ENCODE results near the gene USP37. TPM values are rescaled to one million over a fixed set of nuclear protein-coding genes. Genes with fewer than 3 reads are reported as not detected.
A peak's percentile ranks its signal among the peaks of the same experiment; 100 is the strongest.

Gene USP37
- polyA plus RNA-seq, 3 donors, result 2.7 to 4.9 (median 2.7) TPM

DNA sequence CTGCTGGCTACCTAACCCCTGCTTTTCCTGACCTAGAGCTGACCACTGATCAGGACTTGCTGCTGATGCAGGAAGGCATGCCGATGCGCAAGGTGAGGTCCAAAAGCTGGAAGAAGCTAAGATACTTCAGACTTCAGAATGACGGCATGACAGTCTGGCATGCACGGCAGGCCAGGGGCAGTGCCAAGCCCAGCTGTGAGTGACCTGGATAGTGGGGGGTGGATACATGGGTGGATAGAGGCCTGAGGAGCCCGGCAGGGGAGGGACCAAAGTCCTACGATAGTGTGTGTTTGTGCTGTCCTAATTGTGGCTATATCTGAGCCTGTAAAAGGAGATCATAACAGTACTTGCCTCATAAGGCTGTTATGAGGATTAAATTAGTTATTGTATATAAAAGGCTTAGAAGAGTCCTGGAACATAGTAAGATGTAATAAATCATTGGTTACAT lies 47.7 kb upstream of the USP37 start:
- Histone ChIP-seq H3K4me3 (replicated peaks in 1 of 3; ENCODE audit: low read depth in 2 of 3, low read length in 3 of 3) (no peak overlapping the region), H3K4me2 (replicated peaks; ENCODE audit: extremely low read depth, low read length, poor library complexity, severe bottlenecking) (no peak overlapping the region), H3K27me3 (ENCODE audit: control insufficient read depth in 2 of 2, insufficient read depth in 2 of 2, low read length in 2 of 2) (no peaks in the 10 kb centered on the region), H4K20me1 (ENCODE audit: insufficient read depth, low read length) (no peaks in the 10 kb centered on the region), H3K79me2 (ENCODE audit: insufficient read depth, low read length) (no peaks in the 10 kb centered on the region), H3K4me1 (ENCODE audit: control insufficient read depth in 1 of 2, insufficient read depth in 2 of 2, low read length in 2 of 2) (no peaks in the 10 kb centered on the region), H3K27ac (ENCODE audit: low read depth in 1 of 2, low read length in 2 of 2) (no peak overlapping the region), H3K9ac (ENCODE audit: insufficient read depth, low read length, poor library complexity, severe bottlenecking) (no peak overlapping the region), H3K36me3 (replicated peaks in 1 of 2; ENCODE audit: control insufficient read depth in 1 of 2, insufficient read depth in 2 of 2, low read length in 2 of 2) (no peaks in the 10 kb centered on the region), H3K9me3 (replicated peaks in 1 of 2; ENCODE audit: control insufficient read depth in 1 of 2, insufficient read depth in 1 of 2, low read length in 2 of 2) (no peaks in the 10 kb centered on the region), H2AFZ (ENCODE audit: insufficient read depth, low read depth, low read length, poor library complexity, severe bottlenecking) (no peak overlapping the region)
- no peak overlapping the region for H3K4me3 Mint-ChIP-seq
- TF ChIP-seq, protein P1, sequence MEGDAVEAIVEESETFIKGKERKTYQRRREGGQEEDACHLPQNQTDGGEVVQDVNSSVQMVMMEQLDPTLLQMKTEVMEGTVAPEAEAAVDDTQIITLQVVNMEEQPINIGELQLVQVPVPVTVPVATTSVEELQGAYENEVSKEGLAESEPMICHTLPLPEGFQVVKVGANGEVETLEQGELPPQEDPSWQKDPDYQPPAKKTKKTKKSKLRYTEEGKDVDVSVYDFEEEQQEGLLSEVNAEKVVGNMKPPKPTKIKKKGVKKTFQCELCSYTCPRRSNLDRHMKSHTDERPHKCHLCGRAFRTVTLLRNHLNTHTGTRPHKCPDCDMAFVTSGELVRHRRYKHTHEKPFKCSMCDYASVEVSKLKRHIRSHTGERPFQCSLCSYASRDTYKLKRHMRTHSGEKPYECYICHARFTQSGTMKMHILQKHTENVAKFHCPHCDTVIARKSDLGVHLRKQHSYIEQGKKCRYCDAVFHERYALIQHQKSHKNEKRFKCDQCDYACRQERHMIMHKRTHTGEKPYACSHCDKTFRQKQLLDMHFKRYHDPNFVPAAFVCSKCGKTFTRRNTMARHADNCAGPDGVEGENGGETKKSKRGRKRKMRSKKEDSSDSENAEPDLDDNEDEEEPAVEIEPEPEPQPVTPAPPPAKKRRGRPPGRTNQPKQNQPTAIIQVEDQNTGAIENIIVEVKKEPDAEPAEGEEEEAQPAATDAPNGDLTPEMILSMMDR (IDR thresholded peaks at IDR 0.05), result no peak
- peaks cover 0 to 3% (median 2%) of the 10 kb centered on the region in 3 donors for H3K27me3 Mint-ChIP-seq (ENCODE audit: low read depth in 3 of 3)
- intact Hi-C loops (cut with micrococcal nuclease), result no loop called here
- DNase-seq, result no peak
- H3K4me1 Mint-ChIP-seq, result no peaks in the 10 kb centered on the region
- no peaks in the 10 kb centered on the region for H3K36me3 Mint-ChIP-seq
- peak overlapping the region in 1 of 7 donors; percentile 4 for H3K27ac Mint-ChIP-seq
- 97% methylated on average over 4 of the region's 6 CpGs for WGBS (ENCODE audit: insufficient coverage)
- H3K9me3 Mint-ChIP-seq, result no peaks in the 10 kb centered on the region

DNA sequence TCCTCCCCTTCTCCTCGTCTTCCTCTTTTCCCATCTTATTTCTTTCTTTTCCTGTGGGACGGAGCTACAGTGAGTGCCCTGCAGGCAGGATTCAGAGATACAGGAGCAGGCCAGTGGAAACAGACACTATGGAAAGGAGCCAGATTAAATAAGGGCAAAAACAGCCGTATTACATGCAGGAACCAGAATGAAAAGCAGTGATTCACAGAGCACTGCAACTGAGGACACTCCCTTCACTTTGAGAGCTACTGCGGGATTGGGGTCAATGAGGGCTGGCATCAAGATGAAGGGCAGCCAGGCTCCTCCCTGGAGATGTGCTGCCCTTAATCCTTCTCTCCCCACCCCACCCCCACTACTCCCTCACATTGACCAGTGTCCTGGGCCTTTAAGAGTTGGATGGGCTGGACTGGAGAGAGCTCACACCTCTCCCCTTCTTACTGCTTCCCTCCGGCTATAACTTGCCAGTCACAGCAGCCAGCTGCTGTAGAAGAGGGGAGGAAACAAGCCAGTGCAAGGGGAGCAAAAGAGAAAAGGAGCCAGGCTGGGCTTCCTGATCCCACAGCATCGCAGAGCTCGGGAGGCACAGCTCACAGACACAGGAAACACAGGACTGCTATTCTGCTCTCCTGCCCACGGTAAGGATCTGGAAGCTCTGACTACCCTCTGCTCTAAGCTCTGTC lies 39.4 kb upstream of the USP37 start, which contains the start of gene PLCD4:
Gene PLCD4 (plus strand): TSS at position 464 of the 680 bp plus-strand sequence. CDS start 7,841 bp downstream, outside the sequence.
- H3K27ac Mint-ChIP-seq, result no peak within 1 kb of the TSS
- no peak within 1 kb of the TSS for H2AFZ ChIP-seq (ENCODE audit: insufficient read depth, low read depth, low read length, poor library complexity, severe bottlenecking)

More for the DNA sequence above, 39.4 kb upstream of the USP37 start, which contains the start of gene PLCD4:
- no peak within 1 kb of the TSS for H3K27ac ChIP-seq (ENCODE audit: low read depth in 1 of 2, low read length in 2 of 2)
- peaks cover 1 to 5% (median 4%) of the 10 kb centered on the region in 3 donors for H3K27me3 Mint-ChIP-seq (ENCODE audit: low read depth in 3 of 3)
- no peak within 1 kb of the TSS for H3K4me3 Mint-ChIP-seq
- H3K36me3 ChIP-seq (replicated peaks in 1 of 2; ENCODE audit: control insufficient read depth in 1 of 2, insufficient read depth in 2 of 2, low read length in 2 of 2), result no peaks in the 10 kb centered on the region
- H3K4me2 ChIP-seq (replicated peaks; ENCODE audit: extremely low read depth, low read length, poor library complexity, severe bottlenecking), result no peak within 1 kb of the TSS
- no peaks in the 10 kb centered on the region for H3K79me2 ChIP-seq (ENCODE audit: insufficient read depth, low read length)
- H3K4me3 ChIP-seq (replicated peaks in 1 of 3; ENCODE audit: low read depth in 2 of 3, low read length in 3 of 3), result no peak within 1 kb of the TSS
- no peaks in the 10 kb centered on the region for H3K4me1 Mint-ChIP-seq
- TF ChIP-seq, protein P1 (IDR thresholded peaks at IDR 0.05), result no peak
- intact Hi-C loops (cut with micrococcal nuclease), result no loop called here
- no peak within 1 kb of the TSS for H3K9ac ChIP-seq (ENCODE audit: insufficient read depth, low read length, poor library complexity, severe bottlenecking)
- DNase-seq, result no peak
- H3K9me3 ChIP-seq (replicated peaks in 1 of 2; ENCODE audit: control insufficient read depth in 1 of 2, insufficient read depth in 1 of 2, low read length in 2 of 2), result no peaks in the 10 kb centered on the region
- H3K4me1 ChIP-seq (ENCODE audit: control insufficient read depth in 1 of 2, insufficient read depth in 2 of 2, low read length in 2 of 2), result no peaks in the 10 kb centered on the region
- peaks cover 0 to 2% of the 10 kb centered on the region in 2 donors for H3K27me3 ChIP-seq (ENCODE audit: control insufficient read depth in 2 of 2, insufficient read depth in 2 of 2, low read length in 2 of 2)
- no peaks in the 10 kb centered on the region for H4K20me1 ChIP-seq (ENCODE audit: insufficient read depth, low read length)
- H3K9me3 Mint-ChIP-seq, result peaks cover 0 to 2% (median 0%) of the 10 kb centered on the region in 7 donors
- no peaks in the 10 kb centered on the region for H3K36me3 Mint-ChIP-seq
- 82% methylated on average over 6 of the region's 8 CpGs for WGBS (ENCODE audit: insufficient coverage)
